COLO668 (cell line): ENCODE data around the gene PLIN3.
"Not testable (repeated sequence)": the region's sequence is repeated elsewhere in the genome, so short reads cannot be mapped to it uniquely, and the experiment has no call there.

ENCODE experiments used
- DNase-seq: peaks from one replicate; lab custom pipeline; 2025; ENCODE audit not compliant: unreplicated experiment; lab: John Stamatoyannopoulos, UW

The PLIN3 gene

DNA sequence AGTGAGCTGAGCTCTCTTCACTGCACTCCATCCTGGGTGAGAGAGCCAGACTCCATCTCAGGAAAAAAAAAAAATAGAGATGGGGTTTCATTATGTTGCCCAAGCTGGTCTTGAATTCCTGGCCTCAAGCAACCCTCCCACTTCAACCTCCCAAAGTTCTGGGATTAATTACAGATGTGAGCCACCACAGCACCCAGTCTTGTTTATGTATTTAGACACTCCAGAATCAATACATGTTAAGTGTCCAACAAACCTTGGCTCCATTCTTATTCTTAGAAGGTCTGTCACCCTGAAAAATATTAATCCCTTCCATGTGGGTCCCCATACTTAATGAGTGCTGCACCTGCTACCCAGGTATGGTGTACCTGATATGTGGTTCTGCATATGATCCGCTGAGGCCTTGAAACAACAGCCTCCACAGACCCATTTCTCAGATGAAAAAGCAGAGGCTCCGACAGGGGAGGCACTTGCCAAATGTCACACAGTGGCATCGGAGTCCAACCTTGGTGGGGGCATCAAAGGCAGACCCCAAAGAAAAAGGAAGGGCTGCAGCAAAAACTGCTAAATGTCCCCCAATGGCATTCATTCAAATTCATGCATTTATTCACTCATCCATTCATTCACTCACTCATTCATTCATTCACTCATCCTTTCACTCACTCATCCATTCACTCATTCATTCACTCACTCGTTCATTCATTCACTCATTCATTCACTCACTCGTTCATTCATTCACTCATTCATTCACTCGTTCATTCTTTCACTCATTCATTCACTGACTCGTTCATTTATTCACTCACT, 52.6 kb downstream of the PLIN3 start:
- DNase-seq = no peak

DNA sequence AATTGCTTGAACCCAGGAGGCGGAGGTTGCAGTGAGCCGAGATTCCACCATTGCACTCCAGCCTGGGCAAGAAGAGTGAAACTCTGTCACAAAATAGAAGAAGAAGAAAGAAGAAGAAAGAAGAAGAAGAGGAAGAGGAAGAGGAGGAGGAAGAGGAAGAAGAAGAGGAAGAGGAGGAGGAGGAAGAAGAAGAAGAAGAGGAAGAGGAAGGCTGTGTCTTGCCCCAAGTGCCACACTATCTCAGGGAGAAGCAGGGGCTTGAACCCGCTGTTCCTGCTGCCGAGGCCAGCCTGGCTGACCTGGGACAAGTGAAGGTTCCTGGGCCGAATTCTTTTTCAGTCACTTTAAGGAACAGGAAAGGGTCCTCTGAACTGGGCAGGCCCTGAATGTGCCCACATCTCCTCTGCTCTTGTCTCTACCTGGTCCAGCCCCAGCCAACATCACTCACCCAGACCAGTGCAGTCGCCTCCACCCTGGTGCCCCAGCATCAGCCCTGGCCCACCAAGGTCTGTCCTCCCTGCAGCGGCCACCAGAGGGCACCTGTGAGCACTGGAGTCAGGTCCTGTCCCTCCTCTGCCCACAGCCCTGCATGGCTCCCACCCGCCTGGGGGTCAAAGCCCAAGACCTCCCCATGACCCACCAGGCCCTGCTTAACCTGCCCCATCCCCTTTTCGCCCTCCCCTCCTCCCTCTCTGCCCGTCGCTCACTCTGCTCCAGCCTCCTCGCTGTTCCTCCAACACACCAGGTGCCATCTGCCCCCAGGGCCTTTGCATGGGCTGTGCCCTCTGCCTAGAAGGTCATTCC, 55.9 kb downstream of the PLIN3 start:
- DNase-seq = peak; percentile 78

DNA sequence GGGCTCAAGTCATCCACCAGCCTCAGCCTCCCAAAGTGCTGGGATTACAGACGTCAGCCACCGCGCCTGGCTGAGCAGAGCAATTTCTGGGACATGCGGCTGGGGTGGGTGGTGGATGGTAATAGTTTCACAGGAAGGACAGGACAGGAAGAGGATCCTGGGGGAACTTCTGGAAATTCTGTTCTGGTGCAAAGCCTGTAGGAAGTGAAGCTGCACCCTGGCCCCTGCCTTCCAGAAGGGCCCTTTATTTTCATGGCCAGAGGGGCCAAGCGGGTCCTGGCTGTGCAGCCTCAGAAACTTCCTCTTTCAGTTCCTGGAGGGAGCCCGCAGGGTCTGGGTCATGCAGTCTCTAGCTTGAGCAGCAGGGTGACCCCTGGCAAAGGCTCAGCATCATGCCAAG, 60.3 kb downstream of the PLIN3 start:
- no peak for DNase-seq

DNA sequence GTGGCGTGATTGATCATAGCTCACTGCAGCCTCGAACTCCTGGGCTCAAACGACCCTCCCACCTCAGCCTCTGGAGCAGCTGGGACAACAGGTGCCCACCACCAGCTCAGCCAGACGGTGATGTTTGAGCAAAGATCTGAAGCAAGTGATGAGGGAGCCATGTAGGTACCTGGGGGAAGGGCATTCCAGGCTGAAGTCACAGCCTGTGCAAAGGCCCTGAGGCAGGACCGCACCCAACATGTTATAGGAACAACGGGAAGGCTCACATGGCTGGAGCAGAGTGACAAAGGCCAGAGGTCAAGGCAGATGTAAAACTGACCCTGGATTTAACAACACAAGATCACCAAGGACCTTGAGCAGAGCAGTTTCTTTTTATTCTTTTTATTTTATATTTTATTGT, 61.1 kb downstream of the PLIN3 start:
- DNase-seq = no peak

DNA sequence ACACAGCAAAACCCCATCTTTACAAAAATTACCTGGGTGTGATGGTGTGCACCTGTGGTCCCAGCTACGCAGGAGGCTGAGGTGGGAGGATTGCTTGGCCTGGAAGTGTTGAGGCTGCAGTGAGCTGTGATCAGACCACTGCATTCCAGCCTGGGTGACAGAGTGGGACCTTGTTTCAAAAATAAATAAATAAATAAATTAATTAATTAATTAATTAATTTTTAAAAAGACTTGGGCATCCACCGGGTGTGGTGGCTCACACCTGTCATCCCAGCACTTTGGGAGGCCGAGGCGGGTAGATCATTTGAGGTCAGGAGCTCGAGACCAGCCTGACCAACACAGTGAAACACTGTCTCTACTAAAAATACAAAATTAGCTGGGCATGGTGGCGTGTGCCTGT, 62.3 kb downstream of the PLIN3 start:
- DNase-seq = not testable (repeated sequence)

DNA sequence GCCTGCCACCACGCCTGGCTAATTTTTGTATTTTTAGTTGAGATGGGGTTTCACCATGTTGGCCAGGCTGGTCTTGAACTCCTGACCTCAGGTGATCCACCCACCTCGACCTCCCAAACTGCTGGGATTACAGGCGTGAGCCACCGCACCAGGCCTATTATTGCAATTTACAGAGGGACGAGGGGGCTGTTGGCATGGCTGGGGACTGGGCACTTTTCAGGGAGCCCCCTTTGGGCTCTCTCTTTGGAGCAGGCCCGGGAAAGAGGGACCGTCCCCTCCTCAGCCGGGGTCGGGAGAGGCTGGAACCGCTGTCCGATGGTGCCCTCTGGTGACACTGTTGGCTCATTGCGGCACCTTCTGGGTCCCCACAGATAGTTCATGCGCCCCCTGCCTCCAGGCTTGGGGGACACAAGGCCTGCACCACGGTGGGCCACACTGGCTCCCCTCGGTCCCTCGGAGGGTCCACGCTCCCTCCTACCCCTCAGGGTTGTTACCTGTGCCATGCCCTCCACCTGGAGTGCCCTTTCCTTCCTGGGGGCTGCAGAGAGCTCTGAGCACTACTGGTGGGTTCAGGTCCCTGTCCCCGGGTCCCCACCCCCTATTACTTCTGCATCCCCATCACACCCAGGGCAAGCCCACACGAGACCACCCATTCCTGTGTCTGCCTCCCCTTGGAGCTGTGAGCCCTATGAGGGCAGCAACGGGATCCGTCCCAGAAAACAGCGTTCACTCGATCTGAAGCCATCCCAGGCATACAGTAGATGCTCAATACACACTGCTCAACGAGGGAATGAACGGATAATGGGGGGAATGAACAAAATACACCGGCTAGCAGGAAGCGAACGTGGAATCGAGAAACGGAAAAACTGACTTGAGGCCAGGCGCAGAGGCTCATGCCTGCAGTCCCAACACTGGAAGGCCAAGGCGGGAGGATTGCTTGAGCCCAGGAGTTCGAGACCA, 63.5 kb downstream of the PLIN3 start:
- DNase-seq = peak; percentile 56

DNA sequence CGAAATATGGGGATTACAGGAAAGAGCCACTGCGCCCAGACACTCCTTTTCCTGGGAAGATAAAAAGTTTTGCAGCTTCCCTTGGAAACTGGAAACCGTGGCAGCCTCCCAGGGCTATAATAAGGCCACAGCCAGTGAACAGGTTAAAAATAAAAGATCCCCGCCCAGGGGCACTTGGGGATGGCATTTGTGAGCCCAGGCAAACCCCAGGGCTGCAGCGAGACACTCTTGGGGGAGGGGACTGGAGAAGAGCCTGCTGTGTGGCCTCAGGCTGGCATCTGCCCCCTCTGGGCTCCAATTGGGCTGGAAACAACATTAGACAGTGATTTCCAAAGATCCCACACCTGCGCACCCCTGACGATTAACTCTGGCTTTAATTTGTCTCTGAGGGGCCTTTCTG, 64.8 kb downstream of the PLIN3 start:
- DNase-seq = no peak

DNA sequence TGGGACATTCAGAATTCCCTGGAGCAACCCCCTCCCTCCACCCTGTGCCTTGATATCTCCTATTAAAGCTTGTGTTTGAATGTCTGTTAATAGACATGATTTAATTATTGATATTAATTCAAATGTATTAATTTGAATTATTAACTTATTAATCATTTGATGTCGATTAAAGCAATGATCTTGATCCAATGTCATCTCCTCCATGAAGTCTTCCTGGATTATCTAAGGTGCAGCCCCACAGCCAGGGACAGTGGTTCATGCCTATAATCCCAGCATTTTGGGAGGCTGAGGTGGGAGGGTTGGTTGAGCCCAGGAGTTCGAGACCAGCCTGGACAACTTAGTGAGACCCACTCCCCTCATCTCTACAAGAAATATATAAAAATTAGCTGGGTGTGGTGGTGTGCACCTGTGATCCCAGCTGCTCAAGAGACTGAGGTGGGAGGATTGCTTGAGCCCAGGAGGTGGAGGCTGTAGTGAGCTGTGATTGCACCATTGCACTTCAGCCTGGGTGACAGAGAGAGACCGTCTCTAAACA, 66.3 kb downstream of the PLIN3 start:
- no peak for DNase-seq

DNA sequence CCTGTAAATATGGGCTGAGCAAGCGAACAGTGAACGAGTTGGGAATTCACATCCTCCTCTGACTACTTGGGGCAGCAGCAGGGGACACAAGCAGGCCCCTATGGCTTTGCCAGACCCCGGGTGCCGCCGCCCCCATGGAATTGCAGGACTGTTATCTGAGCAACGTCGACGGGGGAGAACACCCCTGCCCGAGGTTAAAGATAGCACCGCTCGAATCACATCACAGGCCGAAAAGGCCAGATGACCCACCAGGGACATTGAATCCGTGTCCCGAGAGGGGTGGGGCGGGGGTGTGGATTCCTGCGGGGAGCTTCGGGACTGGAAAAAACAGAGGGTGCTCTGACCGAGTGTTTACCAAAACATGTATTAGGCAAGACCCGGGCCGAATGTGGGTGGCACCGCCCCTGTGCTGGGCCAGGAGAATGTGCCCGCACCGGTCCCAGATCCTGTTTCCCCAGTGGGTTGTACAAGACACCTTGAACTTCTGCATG, 66.8 kb downstream of the PLIN3 start:
- no peak for DNase-seq

DNA sequence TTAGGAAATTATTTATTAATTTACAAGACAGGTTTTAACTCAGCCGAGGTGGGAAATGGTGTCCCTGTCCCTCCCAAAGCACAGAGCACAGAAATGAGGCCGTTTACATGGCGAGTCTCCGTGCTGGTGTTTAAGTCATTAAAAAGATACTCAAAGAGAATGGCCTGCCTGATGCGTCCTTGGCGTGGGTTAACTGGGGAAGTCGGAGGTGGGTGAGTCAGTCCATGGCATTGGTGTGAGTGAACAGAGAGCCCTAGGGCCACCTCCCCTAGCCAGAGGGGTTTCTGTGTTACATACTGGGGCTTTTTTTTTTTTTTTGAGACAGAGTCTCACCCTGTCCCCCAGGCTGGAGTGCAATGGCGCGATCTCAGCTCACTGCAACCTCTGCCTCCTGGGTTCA, 72.1 kb downstream of the PLIN3 start:
- DNase-seq = no peak

DNA sequence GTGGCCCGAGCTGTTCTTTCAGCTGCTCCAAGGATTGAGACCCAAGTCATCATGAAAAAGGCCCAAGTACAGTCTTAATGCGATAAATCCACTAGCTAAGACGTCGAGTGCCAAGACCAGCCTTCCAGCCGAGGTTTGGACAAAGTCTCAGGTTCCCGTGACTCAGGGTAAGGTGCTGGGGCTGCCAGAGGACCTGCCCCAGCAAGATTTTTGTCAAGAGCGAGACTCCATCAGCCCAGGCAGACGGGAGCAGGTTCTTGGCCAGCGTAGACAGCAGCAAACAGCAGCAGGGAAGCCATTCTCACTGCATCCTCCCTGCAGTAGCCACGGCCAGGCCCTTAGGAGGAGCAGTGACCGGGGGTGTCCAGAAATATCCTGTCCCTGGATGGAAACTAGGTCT, 72.5 kb downstream of the PLIN3 start:
- DNase-seq = no peak

DNA sequence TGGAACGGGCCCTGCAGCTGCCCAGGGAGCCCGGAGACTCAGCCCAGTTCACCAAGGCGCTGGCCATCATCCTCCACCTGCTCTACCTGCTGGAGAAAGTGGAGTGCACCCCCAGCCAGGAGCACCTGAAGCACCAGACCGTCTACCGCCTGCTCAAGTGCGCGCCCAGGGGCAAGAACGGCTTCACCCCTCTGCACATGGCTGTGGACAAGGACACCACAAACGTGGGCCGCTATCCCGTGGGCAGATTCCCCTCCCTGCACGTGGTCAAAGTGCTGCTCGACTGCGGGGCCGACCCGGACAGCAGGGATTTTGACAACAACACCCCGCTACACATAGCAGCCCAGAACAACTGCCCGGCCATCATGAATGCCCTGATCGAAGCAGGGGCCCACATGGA, 74.2 kb downstream of the PLIN3 start:
- not testable (repeated sequence) for DNase-seq

DNA sequence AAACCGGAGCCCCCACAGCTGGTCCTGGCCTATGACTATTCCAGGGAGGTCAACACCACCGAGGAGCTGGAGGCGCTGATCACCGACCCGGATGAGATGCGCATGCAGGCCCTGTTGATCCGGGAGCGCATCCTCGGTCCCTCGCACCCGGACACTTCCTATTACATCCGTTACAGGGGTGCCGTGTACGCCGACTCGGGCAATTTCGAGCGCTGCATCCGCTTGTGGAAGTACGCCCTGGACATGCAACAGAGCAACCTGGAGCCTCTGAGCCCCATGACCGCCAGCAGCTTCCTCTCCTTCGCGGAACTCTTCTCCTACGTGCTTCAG, 74.6 kb downstream of the PLIN3 start:
- DNase-seq = not testable (repeated sequence)

DNA sequence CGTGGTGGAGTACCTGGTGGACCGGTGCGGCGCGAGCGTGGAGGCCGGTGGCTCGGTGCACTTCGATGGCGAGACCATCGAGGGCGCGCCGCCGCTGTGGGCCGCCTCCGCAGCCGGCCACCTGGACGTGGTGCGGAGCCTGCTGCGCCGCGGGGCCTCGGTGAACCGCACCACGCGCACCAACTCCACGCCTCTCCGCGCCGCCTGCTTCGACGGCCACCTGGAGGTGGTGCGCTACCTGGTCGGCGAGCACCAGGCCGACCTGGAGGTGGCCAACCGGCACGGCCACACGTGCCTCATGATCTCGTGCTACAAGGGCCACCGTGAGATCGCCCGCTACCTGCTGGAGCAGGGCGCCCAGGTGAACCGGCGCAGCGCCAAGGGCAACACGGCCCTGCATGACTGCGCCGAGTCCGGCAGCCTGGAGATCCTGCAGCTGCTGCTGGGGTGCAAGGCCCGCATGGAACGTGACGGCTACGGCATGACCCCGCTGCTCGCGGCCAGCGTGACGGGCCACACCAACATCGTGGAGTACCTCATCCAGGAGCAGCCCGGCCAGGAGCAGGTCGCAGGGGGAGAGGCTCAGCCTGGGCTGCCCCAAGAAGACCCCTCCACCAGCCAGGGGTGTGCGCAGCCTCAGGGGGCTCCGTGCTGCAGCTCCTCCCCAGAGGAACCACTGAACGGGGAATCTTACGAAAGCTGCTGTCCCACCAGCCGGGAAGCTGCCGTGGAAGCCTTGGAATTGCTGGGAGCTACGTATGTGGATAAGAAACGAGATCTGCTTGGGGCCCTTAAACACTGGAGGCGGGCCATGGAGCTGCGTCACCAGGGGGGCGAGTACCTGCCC, 75.2 kb downstream of the PLIN3 start:
- DNase-seq = peak; percentile 52

DNA sequence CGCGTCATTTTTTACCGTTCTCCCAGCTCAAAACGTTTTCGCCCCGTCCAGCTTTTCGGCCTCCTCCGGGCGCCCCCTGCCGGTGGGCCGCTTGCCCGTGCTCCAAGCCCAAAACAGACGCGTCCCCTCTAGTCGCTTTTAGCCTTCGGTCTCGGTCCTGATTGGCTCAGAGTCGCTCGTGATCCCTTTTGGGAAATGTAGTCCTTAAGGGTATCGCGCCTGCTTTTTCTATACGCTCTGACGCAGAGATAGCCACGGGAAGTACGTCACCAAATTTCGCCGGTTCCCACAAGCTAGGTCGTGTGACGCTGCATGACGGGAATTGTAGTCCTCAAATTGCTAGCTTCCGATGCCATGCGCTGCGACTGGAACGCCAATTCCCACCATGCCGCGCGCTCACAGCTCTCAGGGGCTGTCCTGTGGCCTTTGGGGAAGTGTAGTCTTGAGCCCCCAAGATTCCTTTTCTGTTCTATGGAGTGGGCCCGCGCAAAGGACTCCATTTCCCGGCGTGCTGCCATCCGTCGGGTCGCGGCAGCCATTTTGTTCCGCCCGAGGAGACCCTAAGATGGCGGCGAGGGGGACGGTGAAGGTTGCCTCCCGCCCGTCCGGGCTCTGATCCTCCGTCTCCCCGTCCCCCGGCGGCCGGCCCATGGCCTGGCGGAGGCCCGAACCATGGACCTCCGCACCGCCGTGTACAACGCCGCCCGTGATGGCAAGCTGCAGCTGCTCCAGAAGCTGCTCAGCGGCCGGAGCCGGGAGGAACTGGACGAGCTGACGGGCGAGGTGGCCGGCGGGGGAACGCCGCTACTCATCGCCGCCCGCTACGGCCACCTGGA, 76.1 kb downstream of the PLIN3 start, which contains the start of gene FEM1A:
Gene FEM1A, plus strand, starts transcription at position 552 of the 836 bp plus-strand sequence. Its CDS starts 121 bp downstream, at position 673.
- peak; percentile 98 for DNase-seq
